GM21360 (cell line): ENCODE measurements around the gene RIOK3.
A peak's percentile ranks its signal among the peaks of the same experiment; 100 is the strongest.
"Not testable (repeated sequence)": the region's sequence is repeated elsewhere in the genome, so short reads cannot be mapped to it uniquely, and the experiment has no call there.

Experiments used
- ATAC-seq: cut with Tn5 transposase; IDR thresholded peaks from one replicate; pipeline ENCODE4 v1.9.1; 2021; ENCODE audit warnings: mild to moderate bottlenecking, moderate library complexity; ENCODE audit not compliant: unreplicated experiment

Gene RIOK3

DNA sequence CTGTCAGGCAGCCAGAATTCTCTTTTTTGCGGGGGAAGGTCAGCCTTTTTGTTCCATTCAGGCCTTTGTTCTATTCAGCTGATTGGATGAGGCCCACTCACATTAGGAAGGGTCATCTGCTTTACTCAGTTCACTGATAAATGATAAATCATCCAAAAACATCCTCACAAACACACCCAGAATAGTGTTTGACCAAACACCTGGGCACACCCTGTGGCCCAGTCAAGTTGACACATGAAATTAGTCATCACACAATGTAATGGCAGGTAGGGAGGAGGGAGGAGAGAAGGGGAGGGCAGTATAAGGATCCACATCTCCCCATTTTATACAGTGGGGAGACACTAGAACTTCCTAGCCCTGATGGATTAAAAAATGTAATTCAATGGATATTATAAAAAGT lies 41.9 kb downstream of the RIOK3 start:
- ATAC-seq: no peak

DNA sequence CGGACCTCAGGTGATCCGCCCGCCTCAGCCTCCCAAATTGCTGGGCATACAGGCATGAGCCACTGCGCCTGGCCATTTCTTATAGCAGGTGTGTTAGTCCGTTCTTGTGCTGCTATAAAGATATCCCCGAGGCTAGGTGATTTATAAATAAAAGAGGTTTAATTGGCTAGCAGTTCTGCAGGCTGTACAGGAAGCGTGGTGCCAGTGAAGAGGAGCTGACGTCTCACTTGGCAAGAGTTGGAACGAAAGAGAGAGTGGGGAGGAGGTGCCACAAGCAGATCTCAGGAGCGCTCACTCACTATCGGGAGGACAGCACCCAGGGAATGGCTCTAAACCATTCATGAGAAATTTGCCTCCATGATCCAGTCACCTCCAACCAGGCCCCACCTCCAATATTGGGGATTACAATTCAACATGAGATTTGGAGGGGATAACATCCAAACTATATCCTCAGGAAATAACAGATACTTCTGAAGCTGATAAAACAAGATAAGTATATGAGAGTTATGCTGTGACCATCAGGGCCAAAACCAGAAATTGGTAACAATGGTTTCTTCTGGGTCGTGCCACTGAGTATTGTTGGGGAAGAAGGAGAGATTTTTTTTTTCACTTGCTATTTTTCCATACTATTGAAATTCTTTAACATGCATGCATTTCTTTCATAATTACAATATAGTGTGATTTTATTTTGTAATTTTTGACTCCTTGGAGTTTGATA lies 42.8 kb downstream of the RIOK3 start:
- no peak for ATAC-seq

DNA sequence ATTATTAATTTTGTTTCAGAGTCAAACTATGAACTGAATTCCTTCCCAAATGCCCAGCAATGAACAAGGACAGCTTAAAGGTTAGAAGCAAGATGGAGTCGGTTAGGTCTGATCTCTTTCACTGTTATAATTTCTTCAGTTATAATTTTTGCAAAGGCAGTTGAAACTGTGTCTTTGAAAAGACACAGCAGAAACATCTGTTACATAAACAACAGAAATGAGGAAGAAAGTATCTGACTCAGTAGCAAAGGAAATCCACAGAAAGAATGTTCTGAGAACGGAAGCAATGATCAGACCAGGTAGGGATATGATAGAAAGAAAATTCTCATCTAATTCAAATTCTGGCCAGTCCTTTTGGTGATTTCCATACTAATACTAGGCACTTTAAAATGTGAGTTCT lies 45.0 kb downstream of the RIOK3 start:
- ATAC-seq: no peak

DNA sequence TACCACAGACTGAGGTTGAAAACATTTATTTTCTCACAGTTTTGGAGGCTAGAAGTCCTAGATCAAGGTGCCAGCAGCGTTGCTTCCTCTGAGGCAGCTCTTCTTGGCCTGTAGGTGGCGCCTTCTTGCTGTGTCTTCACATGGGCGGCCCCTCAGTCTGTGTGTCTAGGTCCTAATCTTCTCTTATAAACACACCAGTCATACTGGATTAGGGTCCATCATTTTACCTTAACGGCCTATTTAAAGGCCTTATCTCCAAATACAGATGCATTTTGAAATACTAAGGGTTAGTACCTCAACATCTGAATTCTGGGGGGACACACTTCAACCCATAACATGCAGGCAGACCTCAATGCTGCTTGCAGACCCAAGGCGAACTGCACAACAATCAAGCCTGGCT lies 45.8 kb downstream of the RIOK3 start:
- ATAC-seq: peak; percentile 35

DNA sequence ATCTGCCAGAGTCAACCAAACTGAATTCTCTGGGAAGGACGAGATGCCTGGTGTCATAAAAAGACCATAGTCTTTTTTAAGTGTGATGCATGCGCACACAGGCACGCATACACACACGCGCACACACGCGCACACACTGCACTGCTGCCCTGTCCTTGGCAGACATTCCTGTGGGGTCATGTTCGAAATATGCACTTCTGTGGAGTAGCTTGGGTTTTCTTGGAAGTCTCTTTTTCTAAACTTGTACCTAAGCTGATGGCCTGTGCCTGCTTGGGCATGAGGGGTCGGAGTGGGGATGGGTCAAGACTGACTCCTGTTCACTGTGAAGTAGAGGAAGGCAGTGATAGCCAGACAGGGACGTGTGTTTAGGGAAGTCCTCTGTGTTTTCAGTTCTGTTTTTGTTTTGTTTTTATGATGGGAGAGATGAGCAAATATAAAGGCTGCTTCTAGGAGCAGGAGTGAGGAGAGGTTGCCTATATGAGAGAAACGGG lies 46.2 kb downstream of the RIOK3 start:
- ATAC-seq: no peak

DNA sequence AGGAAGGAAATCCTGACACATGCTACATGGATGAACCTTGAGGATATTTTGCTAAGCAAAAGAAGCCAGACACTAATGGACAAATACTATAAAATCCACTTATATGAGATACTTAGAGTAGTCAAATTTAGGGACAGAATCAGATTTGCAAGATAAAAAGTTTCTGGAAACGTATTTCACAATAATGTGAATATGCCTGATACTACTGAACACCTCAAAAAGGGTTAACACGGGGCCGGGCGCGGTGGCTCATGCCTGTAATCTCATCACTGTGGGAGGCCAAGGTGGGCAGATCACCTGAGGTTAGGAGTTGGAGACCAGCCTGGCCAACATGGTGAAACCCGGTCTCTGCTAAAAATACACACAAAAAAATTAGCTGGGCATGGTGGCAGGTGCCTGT lies 48.5 kb downstream of the RIOK3 start:
- ATAC-seq: no peak

DNA sequence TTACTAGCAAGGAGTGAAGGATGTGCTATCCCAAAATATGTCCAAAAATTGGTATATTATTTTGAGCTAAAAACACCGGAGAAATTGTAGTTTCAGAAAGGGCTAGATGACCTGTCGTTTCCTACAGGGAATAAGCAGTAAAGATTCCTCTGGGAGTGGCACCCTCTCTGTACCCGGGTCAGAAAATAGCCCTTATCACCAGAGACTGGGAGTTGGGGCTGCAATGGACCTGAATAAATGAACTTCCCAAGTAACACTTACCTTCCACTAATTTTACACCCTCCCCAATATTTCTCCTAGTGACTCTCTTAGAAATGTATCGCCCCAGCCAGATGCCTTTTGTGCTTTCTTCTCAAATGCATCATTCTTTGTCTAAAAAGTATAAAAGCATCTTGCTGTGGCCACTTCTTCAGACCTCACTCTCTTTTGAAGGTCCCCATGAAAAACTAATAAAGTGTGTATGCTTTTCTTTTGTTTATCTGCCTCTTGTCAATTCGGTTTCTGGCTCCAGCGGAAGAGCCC lies 49.5 kb downstream of the RIOK3 start:
- no peak for ATAC-seq

DNA sequence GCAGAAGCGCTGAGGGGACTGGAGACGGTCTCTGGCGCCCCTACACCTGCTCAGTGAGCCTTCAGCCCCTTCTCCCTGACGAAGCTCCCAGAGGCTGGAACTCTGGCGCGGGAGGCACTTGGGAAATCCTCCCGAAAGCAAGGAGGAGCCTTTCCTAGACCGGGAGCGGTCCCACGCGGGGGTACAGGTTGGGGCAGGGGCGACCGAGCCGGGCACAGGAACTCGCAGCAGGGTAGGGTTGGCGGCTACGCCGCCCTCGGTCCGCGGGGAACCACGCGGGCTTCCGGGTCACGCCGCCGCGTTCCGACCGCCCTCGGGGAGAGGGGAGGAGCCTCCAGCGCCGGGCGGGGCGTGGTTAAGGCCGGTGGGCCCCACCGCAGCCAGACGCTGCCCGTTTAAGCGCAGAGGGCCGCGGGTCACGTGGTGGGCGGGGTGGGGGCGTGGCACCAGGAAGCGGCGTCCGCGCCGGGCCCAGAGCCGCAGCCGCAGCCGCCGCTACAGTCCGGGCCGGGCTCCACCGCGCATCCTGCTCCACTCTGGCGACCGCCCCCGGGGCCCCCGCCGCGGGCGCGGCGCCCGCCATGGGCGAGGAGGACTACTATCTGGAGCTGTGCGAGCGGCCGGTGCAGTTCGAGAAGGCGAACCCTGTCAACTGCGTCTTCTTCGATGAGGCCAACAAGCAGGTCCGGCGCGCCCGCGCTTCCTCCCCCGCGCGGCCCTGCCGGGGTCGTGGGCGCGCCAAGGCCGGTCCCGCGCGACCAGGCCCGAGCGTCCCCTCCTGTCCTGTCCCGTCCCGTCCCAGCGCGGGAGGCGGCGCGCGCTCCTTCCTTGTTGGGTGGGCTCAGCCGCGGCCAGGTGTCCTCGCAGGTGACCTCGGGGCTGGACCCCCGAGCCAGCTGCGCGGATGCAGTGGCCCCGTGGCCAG lies 50.2 kb downstream of the RIOK3 start, which contains the start of gene RMC1:
TSS of gene RMC1 (plus strand) at position 474 of the 925 bp plus-strand sequence. CDS start at position 582, 108 bp downstream.
- peak; percentile 70 for ATAC-seq

DNA sequence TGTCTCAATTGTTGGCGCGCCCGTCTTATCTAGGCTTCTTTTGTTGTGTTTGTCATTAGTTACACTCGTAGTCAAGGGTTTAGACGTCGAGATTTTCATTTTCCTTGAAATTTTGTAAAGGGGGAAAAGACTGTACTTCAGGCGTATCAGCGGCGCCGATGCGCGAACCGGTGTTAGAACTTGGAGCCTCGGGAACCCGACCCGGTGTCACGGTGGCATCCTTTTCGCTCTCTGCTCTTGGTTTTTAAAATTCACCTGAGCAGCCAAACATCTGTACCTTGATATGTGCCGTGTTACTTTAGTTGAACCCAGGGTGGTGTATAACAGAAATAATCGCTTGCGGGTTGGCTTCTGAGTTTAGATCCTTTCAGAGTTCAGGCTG lies 50.9 kb downstream of the RIOK3 start:
- ATAC-seq: no peak

DNA sequence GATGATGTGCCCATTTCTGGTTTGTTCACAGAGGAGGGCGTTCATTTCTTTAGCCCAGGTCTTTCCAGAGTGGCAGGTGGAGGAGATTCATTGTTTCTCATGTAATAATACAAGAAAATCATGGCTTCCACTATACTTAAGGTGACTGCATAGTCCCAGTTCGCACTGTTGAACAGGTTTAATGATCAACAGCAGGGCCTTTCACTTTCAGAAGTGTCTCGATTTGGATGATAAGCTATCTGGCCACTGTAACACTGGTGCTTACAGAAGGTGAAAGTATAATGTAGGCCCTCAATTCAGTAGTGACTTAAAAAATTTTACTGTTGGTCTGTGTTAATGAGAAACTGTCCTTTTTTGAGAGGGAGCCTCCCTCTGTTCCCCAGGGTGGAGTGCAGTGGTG lies 51.6 kb downstream of the RIOK3 start:
- ATAC-seq: no peak

DNA sequence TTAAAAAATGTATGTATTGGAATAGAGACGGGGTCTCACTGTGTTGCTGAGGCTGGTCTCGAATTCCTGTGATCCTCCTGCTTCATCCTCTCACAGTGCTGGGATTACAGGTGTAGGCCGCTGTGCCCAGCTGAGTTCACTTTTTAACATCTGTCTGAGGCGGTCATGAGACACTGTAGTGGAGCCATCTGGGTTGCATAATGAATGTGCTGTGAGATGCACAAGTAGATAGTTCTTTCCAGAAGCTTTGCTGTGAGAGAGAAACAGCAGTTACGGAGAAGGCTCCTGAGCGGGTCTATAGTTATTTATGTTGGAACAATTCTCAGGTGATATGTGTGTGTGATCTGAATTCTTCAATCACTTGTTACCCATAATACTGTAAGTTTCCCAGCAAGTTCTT lies 53.3 kb downstream of the RIOK3 start:
- ATAC-seq: no peak

DNA sequence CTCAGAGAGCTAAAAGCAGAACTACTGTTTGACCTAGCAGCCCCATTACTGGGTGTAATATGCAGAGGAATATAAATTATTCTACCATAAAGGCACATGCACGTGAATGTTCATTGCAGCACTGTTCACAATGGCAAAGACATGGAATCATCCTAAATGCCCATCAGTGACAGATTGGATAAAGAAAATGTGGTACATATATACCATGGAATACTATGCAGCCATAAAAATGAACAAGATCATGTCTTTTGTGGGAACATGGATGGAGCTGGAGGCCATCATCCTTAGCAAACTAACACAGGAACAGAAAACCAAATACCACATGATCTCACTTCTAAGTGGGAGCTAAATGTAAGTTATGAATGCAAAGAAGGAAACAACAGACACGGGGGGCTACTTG lies 57.8 kb downstream of the RIOK3 start:
- not testable (repeated sequence) for ATAC-seq

DNA sequence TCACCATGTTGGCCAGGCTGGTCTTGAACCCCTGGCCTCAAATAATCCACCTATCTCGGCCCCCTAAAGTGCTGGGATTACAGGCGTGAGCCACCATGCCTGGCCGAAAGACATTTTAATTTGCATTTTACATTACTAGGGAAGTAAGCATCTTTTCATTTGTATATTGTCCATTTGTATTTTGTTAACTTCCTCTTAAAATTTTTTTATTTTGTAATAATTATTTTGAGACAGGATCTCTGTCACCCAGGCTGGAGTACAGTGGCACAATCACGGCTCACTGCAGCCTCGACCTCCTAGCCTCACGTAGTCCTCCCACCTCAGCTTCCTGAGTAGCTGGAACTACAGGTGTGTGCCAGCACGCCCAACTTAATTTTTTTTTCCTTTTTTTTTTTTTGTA lies 59.1 kb downstream of the RIOK3 start:
- not testable (repeated sequence) for ATAC-seq

DNA sequence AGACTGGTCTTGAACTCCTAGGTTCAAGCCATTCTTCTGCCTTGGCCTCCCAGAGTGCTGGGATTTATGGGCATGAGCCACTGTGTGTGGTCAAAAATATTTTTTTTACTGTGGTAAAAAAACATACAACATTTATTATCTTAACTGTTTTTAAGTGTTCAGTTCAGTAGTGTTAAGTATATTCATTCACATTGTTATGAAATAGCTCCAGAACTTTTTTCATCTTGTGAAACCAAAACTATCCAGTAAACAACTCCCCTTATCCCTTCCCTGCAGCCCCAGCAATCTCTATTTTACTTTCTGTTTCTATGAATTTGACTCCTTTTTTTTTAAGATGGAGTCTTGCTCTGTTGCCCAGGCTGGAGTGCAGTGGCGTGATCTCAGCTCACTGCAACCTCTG lies 59.6 kb downstream of the RIOK3 start:
- no peak for ATAC-seq

DNA sequence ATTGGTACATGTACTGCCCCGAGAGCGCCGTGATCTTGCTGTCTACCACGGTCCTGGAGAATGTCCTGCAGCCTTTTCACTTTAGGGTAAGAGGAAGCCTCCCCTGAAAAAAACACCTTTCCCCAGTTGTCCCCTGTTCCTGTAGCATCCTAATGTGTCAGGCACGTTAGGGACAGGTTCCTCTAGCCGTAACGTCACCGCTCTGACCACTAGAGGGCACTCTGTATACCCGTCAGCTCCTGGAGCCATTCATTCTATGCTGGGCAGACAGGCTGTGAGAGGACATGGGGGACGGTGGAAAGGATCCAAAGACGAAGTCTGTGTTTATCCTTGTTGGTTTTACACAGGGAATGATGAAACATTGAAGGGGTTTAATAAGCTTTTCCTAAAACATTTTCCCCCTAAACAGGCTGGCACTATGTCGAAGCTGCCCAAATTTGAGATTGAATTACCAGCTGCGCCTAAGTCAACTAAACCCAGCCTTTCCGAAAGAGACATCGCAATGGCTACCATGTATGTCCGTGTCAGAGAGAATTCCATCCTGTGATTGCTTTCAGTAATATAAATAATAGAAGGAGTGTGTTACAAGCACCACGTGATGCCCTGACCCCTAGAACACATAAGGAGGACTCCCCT lies 62.9 kb downstream of the RIOK3 start:
- ATAC-seq: peak; percentile 85

DNA sequence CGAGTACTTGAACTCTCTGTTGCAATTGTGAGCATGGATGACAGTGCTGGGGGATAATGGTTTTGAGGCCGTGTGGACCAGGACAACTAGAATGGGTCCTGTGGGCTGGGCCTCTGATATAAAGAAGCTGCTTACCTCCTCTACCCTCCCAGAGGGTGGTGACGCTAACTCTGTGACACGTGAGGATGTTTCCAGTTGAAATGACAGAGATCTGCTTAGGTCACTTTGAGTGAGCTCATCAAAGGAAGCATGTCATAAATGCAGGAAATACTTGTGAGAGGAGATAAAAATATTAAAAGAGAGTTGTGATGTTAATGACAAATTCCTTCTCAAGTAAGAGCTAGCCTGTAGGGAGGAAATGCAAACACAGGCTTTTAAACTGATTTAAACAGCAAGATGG lies 66.6 kb downstream of the RIOK3 start:
- ATAC-seq: no peak

DNA sequence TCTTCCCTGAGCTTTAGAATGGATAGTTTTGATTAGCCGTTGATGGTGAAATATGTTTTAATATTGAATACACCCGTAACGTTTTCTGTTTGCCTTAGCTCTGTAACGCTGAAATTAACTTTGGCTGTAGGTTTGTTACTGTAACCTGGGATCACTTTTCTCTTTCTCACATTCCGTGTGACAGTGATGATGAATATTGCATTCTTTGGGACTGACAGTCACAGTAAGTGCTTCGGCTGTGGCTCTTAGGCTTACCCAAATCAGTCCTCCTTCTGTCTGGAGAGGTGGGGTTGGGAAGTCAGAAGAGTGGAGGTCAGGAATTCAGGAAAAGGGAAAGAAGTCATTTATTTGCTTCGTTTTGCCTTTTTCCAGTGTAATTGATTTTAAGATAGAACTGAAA lies 68.2 kb downstream of the RIOK3 start:
- no peak for ATAC-seq

DNA sequence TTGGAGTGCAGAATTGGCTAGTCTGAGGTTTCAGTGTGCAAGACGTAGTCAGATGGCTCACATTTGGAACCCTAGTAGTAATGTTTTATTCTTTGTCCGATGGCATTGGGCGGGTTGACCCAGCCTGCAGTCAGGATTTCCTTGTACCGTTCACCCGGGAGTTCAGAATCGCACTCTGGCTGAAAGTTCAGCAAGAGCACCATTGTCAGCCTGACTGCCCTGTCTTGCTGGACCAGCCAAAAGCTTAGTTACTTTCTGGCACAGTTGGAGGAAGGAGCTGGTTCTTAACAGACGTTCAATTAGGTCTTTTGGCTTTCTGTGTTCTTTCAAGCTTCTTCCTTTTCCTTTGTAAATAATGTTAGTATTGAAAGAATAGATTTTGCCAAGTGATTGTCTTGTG lies 68.8 kb downstream of the RIOK3 start:
- no peak for ATAC-seq

DNA sequence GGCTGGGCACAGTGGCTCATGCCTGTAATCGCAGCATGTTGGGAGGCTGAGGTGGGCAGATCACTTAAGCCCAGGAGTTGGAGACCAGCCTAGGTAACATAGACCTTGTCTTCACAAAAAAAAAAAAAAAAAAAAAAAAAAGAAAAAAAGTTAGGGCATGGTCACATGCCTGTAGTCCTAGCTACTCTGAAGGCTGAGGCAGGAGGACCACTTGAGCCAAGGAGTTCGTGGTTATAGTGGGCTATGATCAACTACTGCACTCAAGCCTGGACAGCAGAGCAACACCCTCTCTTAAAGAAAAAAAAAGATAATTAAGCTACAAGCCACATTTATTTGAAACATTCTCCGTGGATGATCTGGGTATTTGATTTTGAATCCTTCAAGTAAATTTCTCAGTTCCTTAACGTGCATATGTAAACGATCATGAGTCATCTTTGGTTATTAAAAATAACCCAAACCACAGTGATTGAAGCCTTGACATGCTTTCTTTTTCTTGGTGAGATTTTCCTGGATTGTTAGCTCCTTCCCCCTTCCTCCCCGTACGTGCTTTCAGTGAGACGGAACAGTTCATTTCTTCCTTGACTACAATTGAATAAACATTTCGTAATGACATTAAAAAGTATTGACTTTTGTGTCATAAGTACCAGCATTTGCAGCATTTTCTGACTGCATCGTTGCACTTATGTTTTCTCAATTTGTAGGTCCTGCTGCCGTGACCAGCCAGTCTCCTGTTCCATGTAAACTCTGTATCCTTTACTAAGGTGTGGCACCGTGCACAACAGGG lies 70.5 kb downstream of the RIOK3 start:
- ATAC-seq: no peak

DNA sequence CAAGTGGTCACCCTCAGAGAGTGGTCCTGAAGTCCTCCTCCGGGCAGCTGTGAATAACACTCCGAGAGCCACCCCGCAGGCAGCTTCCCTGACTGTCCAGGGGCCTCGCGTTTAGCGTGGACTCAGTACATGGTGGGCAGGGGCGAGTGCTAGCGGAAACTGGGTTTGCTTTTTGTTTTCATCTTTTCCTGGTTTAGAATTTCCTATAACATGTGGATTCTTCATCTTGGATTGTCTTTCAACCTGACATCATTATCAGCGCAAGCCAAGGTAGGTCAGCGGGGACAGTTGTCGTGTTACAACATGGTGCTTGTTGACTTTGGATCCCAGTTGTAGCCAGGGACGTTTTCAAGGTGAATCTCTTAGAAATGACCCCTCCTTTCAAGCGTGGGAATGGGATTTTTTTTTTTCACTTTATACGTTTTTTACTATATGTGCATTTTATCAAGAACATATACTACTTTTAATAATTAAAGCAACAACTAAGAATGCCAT lies 71.2 kb downstream of the RIOK3 start:
- no peak for ATAC-seq
